PC-3 (cell line): ENCODE measurements around the gene GTF2H3. TPM values are rescaled to one million over a fixed set of nuclear protein-coding genes. Genes with fewer than 3 reads are reported as not detected.

Experiments
- ATAC-seq: fragments of 200-7000 bp; cut with Tn5 transposase; 2 replicates; pipeline ENCODE4 v1.9.1; 2020; ENCODE audit warnings: mild to moderate bottlenecking, moderate library complexity
- BruUV-seq: library from RNA; stranded (reverse); fragments of 400-500 nt; replicated peaks from 2 replicates; lab custom pipeline; 2021; lab: Mats Ljungman, UMichigan
- CTCF ChIA-PET: fragments of 300-600 bp; sonication (Branson Sonifier 250); formaldehyde crosslinking; loops from one replicate; lab custom pipeline; 2022; ENCODE audit warnings: antibody characterized with exemption; lab: Charles Lee
- POLR2A ChIA-PET: fragments of 300-600 bp; sonication (Branson Sonifier 250); formaldehyde crosslinking; loops from one replicate; lab custom pipeline; 2022; ENCODE audit warnings: antibody characterized with exemption; ENCODE audit not compliant: unreplicated experiment; lab: Charles Lee
- DNase-seq: peaks from one replicate; pipeline ENCODE4 v3.0.0-alpha.2; 2015
- H2AFZ ChIP-seq: fragments of 300-600 bp; sonication (generic); 2 replicates; pipeline ENCODE4 v1.6.0; 2016; ENCODE audit warnings: antibody characterized with exemption, low read length
- H3F3A ChIP-seq: fragments of 300-600 bp; sonication (generic); one replicate; pipeline ENCODE4 v1.6.0; 2017; ENCODE audit warnings: antibody characterized with exemption, low read length, control low read depth, mild to moderate bottlenecking; ENCODE audit not compliant: unreplicated experiment
- H3K27ac ChIP-seq: fragments of 300-600 bp; sonication (generic); 2 replicates; pipeline ENCODE4 v1.5.1; 2016; ENCODE audit warnings: mild to moderate bottlenecking, low read length
- H3K27me3 ChIP-seq: fragments of 300-600 bp; sonication (generic); 2 replicates; pipeline ENCODE4 v1.6.1; 2016; ENCODE audit warnings: low read length, mixed read lengths
- H3K36me3 ChIP-seq: fragments of 300-600 bp; sonication (generic); 2 replicates; pipeline ENCODE4 v1.6.1; 2016; ENCODE audit warnings: low read depth, mixed run types, low read length, mixed read lengths
- H3K4me1 ChIP-seq: fragments of 300-600 bp; sonication (generic); 2 replicates; pipeline ENCODE4 v1.5.1; 2016; ENCODE audit warnings: low read length; ENCODE audit not compliant: insufficient read depth
- H3K4me2 ChIP-seq: fragments of 300-600 bp; sonication (generic); 2 replicates; pipeline ENCODE4 v1.6.0; 2016; ENCODE audit warnings: low read length
- H3K4me3 ChIP-seq: fragments of 300-600 bp; sonication (generic); 2 replicates; pipeline ENCODE4 v1.5.1; 2016; ENCODE audit warnings: mild to moderate bottlenecking, low read length, mixed read lengths
- H3K79me2 ChIP-seq: fragments of 300-600 bp; sonication (generic); 2 replicates; pipeline ENCODE4 v1.6.1; 2017; ENCODE audit warnings: low read length, mixed read lengths
- H3K9ac ChIP-seq: fragments of 300-600 bp; sonication (generic); 2 replicates; pipeline ENCODE4 v1.6.0; 2016; ENCODE audit warnings: mild to moderate bottlenecking, low read length
- H3K9me2 ChIP-seq: fragments of 300-600 bp; sonication (generic); replicated peaks from 2 replicates; pipeline ENCODE4 v1.6.1; 2016; ENCODE audit warnings: mixed run types, low read length, mixed read lengths
- H3K9me3 ChIP-seq: fragments of 300-600 bp; sonication (generic); 2 replicates; pipeline ENCODE4 v1.6.1; 2016; ENCODE audit warnings: low read length, mixed read lengths
- H4K20me1 ChIP-seq: fragments of 300-600 bp; sonication (generic); 2 replicates; pipeline ENCODE4 v1.6.1; 2016; ENCODE audit warnings: low read length, mixed read lengths
- EZH2 ChIP-seq: fragments of 300-600 bp; sonication (generic); IDR thresholded peaks from one replicate; pipeline ENCODE4 v1.6.1; 2017; ENCODE audit warnings: antibody characterized with exemption, mild to moderate bottlenecking, low read length; ENCODE audit not compliant: unreplicated experiment
- EZH2phosphoT487 ChIP-seq: fragments of 300-600 bp; sonication (generic); IDR thresholded peaks from 2 replicates; pipeline ENCODE4 v1.6.1; 2018; ENCODE audit warnings: mild to moderate bottlenecking, antibody characterized with exemption, low read length, borderline replicate concordance
- intact Hi-C: fragments of 100-400 bp; cut with micrococcal nuclease; formaldehyde crosslinking; loops from 2 replicates; pipeline ENCODE4 v1.9.0; 2023
- total RNA-seq: library from RNA; depleted of rRNA; stranded (reverse); fragments of >200 nt; gene quantifications from 2 replicates; pipeline ENCODE4 v1.2.3, GENCODE V29; 2014
- TF ChIP-seq, protein P1 (sequence below): fragments of 300-600 bp; sonication (generic); conservative IDR thresholded peaks from 2 replicates; pipeline ENCODE4 v1.5.1; 2017; ENCODE audit warnings: antibody characterized with exemption, low read depth, mild to moderate bottlenecking, low read length

The GTF2H3 gene
- total RNA-seq, 1 experiment from 2014 or later: 24.2 TPM

DNA sequence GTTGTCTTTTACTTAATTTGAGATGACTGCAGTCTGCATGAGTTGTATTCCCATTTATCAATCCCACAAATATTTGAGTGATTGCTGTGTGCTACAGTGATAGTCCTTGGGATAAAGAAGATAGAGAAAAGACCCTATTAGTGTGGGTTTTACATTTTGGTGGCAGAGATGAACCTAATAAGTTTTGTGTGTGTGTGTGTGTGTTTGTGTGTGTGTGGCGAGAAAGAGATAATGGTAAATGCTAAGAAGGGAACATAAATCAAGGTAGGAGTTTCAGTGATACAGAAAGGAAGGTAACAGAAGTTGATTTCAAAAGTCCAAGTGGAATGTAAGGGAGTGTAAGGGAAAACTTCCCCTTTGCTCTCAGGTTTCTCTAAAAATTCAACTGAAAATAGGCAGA lies 34.3 kb upstream of the GTF2H3 start:
- Histone ChIP-seq H3K9me3 (no peaks in the 10 kb centered on the region), H3K27me3 (no peaks in the 10 kb centered on the region), H3K4me1 (peaks cover 6% of the 10 kb centered on the region; the same call in 1 of the 2 replicates), H3F3A (no peaks in the 10 kb centered on the region), H3K27ac (no peak overlapping the region), H2AFZ (no peak overlapping the region), H3K36me3 (peaks cover 41% of the 10 kb centered on the region), H3K79me2 (peaks cover 45% of the 10 kb centered on the region), H3K9ac (no peak overlapping the region), H4K20me1 (0 out of 2 replicates have a peak, but pooled peaks cover 4% of the 10 kb centered on the region), H3K4me2 (no peak overlapping the region), H3K4me3 (no peak overlapping the region), H3K9me2 (no peaks in the 10 kb centered on the region)
- ChIA-PET POLR2A (no interaction called here), CTCF (no interaction called here)
- ATAC-seq: no peak
- no TSS peak for BruUV-seq
- DNase-seq: no peak
- intact Hi-C loops: no loop called here
- TF ChIP-seq EZH2phosphoT487 (no peak), EZH2 (no peak)
- TF ChIP-seq, protein P1, sequence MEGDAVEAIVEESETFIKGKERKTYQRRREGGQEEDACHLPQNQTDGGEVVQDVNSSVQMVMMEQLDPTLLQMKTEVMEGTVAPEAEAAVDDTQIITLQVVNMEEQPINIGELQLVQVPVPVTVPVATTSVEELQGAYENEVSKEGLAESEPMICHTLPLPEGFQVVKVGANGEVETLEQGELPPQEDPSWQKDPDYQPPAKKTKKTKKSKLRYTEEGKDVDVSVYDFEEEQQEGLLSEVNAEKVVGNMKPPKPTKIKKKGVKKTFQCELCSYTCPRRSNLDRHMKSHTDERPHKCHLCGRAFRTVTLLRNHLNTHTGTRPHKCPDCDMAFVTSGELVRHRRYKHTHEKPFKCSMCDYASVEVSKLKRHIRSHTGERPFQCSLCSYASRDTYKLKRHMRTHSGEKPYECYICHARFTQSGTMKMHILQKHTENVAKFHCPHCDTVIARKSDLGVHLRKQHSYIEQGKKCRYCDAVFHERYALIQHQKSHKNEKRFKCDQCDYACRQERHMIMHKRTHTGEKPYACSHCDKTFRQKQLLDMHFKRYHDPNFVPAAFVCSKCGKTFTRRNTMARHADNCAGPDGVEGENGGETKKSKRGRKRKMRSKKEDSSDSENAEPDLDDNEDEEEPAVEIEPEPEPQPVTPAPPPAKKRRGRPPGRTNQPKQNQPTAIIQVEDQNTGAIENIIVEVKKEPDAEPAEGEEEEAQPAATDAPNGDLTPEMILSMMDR: no peak

DNA sequence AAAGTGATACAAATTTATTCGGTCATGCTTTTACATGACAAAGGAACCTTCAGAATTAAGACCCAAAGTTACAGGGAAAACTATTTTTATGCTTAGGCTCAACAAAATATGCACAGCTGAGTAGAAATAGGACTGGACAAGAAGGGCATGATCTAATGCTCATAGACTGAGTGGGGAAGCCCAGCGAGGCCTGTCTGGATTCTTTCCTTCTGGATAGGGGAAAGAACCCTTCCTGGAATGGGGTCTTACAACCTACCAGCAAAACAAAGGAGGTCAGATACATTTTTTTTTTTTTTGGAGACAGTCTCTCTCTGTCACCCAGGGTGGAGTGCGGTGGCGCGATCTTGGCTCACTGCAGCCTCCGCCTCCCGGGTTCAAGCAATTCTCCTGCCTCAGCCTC lies 33.9 kb upstream of the GTF2H3 start:
- Histone ChIP-seq H3F3A (no peaks in the 10 kb centered on the region), H3K4me3 (no peak overlapping the region), H3K9ac (no peak overlapping the region), H3K4me1 (peaks cover 6% of the 10 kb centered on the region; the same call in 1 of the 2 replicates), H3K36me3 (peaks cover 42% of the 10 kb centered on the region), H4K20me1 (0 out of 2 replicates have a peak, but pooled peaks cover 4% of the 10 kb centered on the region), H2AFZ (no peak overlapping the region), H3K9me2 (no peaks in the 10 kb centered on the region), H3K4me2 (no peak overlapping the region), H3K27me3 (no peaks in the 10 kb centered on the region), H3K9me3 (no peaks in the 10 kb centered on the region), H3K27ac (no peak overlapping the region), H3K79me2 (peaks cover 49% of the 10 kb centered on the region)
- no peak for DNase-seq
- ChIA-PET POLR2A (no interaction called here), CTCF (no interaction called here)
- TF ChIP-seq EZH2phosphoT487 (no peak), EZH2 (no peak)
- TF ChIP-seq, protein P1: no peak
- no TSS peak for BruUV-seq
- intact Hi-C loops: no loop called here
- ATAC-seq: no peak
